GM04503 (cell line): ENCODE data around the gene C2CD4B.

Source experiments
- DNase-seq: peaks from one replicate; pipeline ENCODE4 v3.0.0-alpha.2; 2012; ENCODE audit warnings: low read depth

The C2CD4B gene

DNA sequence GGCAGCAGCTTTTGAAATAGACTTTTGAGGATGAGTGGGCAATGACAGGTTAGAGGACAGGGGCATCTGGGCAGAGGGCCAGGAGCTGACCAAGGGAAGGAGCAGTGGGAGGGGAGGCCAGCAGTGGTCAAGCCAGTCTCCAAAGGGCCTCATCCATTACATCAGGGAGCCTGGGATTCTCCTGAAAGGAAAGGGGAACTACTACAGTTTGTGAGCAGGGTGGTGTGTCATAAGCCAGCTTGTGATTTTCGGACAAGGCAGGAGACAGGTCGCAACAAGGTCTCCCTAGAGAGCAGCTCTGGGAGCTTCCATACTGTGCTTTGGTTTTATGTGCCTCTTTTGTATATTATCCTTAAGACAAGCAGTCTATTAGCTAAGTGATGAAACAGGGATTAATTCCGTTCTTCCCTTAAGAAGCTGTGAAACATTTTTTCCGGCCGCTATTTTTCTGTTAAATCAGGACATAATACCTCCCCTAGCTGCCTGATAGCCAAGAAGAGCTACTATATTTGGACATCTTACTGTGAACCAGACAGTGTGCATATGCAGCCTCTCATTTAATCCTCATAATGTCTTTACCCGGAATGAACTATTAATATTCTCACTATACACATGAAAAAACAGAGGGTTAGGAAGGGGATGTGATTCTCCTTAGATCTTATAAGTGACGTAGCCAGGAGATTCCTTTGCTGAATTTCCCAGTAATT, 46.4 kb downstream of the C2CD4B start:
- no peak for DNase-seq

DNA sequence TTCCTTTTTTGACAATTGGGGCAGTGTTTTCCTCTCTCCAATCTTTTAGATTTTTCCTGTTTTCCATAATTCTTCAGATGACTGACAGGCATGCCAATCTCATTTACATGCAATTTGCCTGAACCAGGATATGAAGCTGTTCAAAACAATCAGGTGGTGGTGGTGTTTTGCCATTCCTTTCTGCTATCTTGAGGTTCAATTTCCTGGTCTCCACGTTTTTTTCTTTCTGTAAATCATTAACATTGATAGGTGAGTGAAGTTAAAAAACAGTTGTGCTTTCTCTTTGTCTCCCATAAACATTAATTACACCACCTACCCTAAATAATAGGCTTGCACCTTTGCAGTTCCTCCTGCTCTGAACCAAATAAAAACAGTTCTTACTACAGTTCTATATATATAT, 49.2 kb downstream of the C2CD4B start:
- no peak for DNase-seq
